Esophagus muscularis mucosa (tissue), 4 donors: ENCODE results near the gene ZNF578. TPM values are rescaled to one million over a fixed set of nuclear protein-coding genes. Genes with fewer than 3 reads are reported as not detected.

Source experiments
- DNase-seq: peaks from one replicate; pipeline ENCODE4 v3.0.0-alpha.2; 2017; ENCODE audit errors: extremely low spot score
- H3K27ac ChIP-seq, 4 donors: fragments of 200-600 bp; sonication (generic); replicated peaks in 1 of 4; 1 replicate in 3 of 4; 2 replicates in 1 of 4; pipeline ENCODE4 v1.5.1; 2016 to 2019; ENCODE audit warnings: mild to moderate bottlenecking in 1 of 4
- H3K27me3 ChIP-seq, 4 donors: fragments of 200-600 bp; sonication (generic); one replicate each; pipeline versions ENCODE4 v1.5.1 to v1.6.0; 2016 to 2019
- H3K36me3 ChIP-seq, 4 donors: fragments of 200-600 bp; sonication (generic); one replicate each; pipeline ENCODE4 v1.5.1; 2016 to 2019
- H3K4me1 ChIP-seq, 4 donors: fragments of 200-600 bp; sonication (generic); one replicate each; pipeline ENCODE4 v1.5.1; 2016 to 2019
- H3K4me3 ChIP-seq, 4 donors: fragments of 200-600 bp; sonication (generic); 1 replicate in 2 of 4; 2 replicates in 2 of 4; pipeline ENCODE4 v1.5.1; 2016 to 2019; ENCODE audit warnings: mild to moderate bottlenecking in 4 of 4, moderate library complexity in 1 of 4
- H3K9me3 ChIP-seq, 4 donors: fragments of 200-600 bp; sonication (generic); 1 replicate in 3 of 4; 2 replicates in 1 of 4; pipeline ENCODE4 v1.5.1; 2016 to 2019
- EP300 ChIP-seq: sonication (generic); formaldehyde crosslinking; IDR thresholded peaks from one replicate; pipeline ENCODE4 v1.6.1; 2017; ENCODE audit warnings: antibody characterized with exemption
- POLR2A ChIP-seq: fragments of 450-650 bp; IDR thresholded peaks from one replicate; pipeline ENCODE4 v1.6.1; 2017; ENCODE audit warnings: antibody characterized with exemption, moderate library complexity, mild to moderate bottlenecking, low read depth
- POLR2AphosphoS5 ChIP-seq, 2 donors: sonication (generic); formaldehyde crosslinking; IDR thresholded peaks; one replicate each; pipeline ENCODE4 v1.6.1; 2017; ENCODE audit warnings: antibody characterized with exemption in 2 of 2
- WGBS: methylation state at CpG from one replicate; pipeline ENCODE4 v1.1.5; 2018; 5-methylcytosine and 5-hydroxymethylcytosine counted together
- intact Hi-C: fragments of 100-400 bp; cut with DNase I; formaldehyde crosslinking; loops from one replicate; pipeline ENCODE4 v1.15.1; 2023
- total RNA-seq, 4 donors: library from RNA; depleted of rRNA; stranded (reverse); fragments of >200 nt; gene quantifications; one replicate each; pipeline versions ENCODE4 v1.1.0 to v1.2.1, GENCODE V29; 2016
- TF ChIP-seq, protein P1 (sequence below), 3 experiments: fragments of 200-600 bp in 2 of 3; fragments of 450-650 bp in 1 of 3; sonication (generic) in 2 of 3; IDR thresholded peaks; one replicate each; pipeline ENCODE4 v1.5.1; 2017 to 2019; ENCODE audit warnings: antibody characterized with exemption in 3 of 3, mild to moderate bottlenecking in 2 of 3, moderate library complexity in 1 of 3

The ZNF578 gene
- total RNA-seq, 4 donors from 2014 or later: 1.4 to 4.2 (median 3.2) TPM

DNA sequence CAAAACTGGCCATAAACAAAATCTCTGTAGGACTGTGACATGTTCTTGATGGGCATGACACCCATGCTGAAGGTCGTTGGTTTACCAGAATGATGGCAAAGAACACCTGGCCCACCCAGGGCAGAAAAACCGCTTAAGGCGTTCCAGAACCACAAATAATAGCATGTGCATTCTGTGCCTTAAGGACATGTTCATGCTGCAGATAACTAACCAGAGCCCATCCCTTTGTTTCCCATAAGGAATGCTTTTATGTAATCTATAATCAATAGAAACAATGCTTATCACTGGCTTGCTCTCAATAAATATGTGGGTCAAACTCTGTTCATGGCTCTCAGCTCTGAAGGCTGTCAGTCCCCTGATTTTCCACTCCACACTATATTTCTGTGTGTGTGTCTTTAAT is 11.2 kb upstream of the ZNF578 start:
- no peak for DNase-seq
- Histone ChIP-seq H3K27me3 (no peaks in the 10 kb centered on the region), H3K27ac (no peak overlapping the region), H3K4me3 (no peak overlapping the region), H3K9me3 (peaks cover 0 to 78% (median 64%) of the 10 kb centered on the region in 4 donors), H3K4me1 (no peaks in the 10 kb centered on the region), H3K36me3 (peaks cover 0 to 12% (median 5%) of the 10 kb centered on the region in 4 donors)
- 83% methylated on average over 3 of the region's 3 CpGs for WGBS
- TF ChIP-seq POLR2A: no peak
- no peak for TF ChIP-seq EP300
- TF ChIP-seq, protein P1, sequence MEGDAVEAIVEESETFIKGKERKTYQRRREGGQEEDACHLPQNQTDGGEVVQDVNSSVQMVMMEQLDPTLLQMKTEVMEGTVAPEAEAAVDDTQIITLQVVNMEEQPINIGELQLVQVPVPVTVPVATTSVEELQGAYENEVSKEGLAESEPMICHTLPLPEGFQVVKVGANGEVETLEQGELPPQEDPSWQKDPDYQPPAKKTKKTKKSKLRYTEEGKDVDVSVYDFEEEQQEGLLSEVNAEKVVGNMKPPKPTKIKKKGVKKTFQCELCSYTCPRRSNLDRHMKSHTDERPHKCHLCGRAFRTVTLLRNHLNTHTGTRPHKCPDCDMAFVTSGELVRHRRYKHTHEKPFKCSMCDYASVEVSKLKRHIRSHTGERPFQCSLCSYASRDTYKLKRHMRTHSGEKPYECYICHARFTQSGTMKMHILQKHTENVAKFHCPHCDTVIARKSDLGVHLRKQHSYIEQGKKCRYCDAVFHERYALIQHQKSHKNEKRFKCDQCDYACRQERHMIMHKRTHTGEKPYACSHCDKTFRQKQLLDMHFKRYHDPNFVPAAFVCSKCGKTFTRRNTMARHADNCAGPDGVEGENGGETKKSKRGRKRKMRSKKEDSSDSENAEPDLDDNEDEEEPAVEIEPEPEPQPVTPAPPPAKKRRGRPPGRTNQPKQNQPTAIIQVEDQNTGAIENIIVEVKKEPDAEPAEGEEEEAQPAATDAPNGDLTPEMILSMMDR (IDR thresholded peaks at IDR 0.05): no peak
- TF ChIP-seq POLR2AphosphoS5 (IDR thresholded peaks at IDR 0.05): no peak
- intact Hi-C loops: no loop called here

DNA sequence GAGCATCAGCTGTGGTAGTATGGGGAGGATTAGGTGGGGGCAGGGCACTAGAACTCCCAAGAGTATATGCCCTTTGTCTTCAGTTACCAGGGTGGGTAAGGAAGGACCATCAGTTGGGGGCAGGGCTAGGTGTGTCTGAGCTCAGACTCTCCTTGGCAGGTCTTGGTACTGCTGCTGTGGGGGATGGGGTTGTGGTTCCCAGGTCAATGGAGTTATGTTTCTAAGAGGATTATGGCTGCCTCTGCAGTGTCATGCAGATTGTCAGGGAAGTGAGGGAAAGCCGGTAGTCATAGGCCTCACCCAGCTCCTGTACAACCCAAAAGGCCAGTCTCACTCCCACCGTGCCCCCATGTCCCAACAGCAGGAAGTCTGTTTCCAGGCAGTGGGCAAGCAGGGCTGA is 8.8 kb upstream of the ZNF578 start:
- intact Hi-C loops: no loop called here
- no peak for DNase-seq
- WGBS: 45% methylated on average over 2 of the region's 2 CpGs
- H3K27ac ChIP-seq: no peak overlapping the region
- no peaks in the 10 kb centered on the region for H3K27me3 ChIP-seq
- no peak overlapping the region for H3K4me3 ChIP-seq
- TF ChIP-seq, protein P1 (IDR thresholded peaks at IDR 0.05): no peak
- TF ChIP-seq POLR2A (no peak), POLR2AphosphoS5 (IDR thresholded peaks at IDR 0.05) (no peak), EP300 (no peak)
- peaks cover 0 to 79% (median 61%) of the 10 kb centered on the region in 4 donors for H3K9me3 ChIP-seq
- H3K4me1 ChIP-seq: no peaks in the 10 kb centered on the region
- no peaks in the 10 kb centered on the region for H3K36me3 ChIP-seq

DNA sequence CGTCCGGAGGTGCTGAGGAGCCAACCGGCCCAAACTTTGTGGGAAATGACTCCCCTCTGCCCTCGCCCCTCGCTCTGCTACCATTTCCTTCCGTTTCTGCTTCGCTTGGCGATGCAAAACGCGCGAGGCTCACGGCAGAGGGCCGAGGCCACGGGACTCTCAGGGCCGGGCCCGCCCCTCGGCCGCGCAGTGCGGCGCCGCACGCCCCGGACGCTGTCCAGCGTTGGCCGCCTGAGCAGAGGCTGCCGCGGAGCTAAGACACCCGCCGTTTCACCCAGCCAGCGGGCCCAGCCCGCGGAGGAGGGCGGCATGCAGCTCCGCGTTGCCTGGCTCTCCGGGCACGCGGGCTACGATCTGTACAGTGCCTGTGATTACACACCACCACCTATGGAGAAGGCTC is 2.1 kb upstream of the ZNF578 start:
- H3K36me3 ChIP-seq: peaks cover 3 to 9% (median 6%) of the 10 kb centered on the region in 4 donors
- H3K27me3 ChIP-seq: peaks cover 0 to 8% (median 0%) of the 10 kb centered on the region in 4 donors
- no peak for TF ChIP-seq POLR2AphosphoS5 (IDR thresholded peaks at IDR 0.05)
- no peak for TF ChIP-seq EP300
- TF ChIP-seq, protein P1 (IDR thresholded peaks at IDR 0.05): no peak
- TF ChIP-seq POLR2A: no peak
- H3K27ac ChIP-seq: no peak overlapping the region
- H3K4me3 ChIP-seq: no peak overlapping the region
- intact Hi-C loops: no loop called here
- peaks cover 0 to 87% (median 71%) of the 10 kb centered on the region in 4 donors for H3K9me3 ChIP-seq
- WGBS: 20% methylated on average over 14 of the region's 41 CpGs
- H3K4me1 ChIP-seq: peaks cover 4 to 8% (median 7%) of the 10 kb centered on the region in 4 donors
- DNase-seq: no peak

DNA sequence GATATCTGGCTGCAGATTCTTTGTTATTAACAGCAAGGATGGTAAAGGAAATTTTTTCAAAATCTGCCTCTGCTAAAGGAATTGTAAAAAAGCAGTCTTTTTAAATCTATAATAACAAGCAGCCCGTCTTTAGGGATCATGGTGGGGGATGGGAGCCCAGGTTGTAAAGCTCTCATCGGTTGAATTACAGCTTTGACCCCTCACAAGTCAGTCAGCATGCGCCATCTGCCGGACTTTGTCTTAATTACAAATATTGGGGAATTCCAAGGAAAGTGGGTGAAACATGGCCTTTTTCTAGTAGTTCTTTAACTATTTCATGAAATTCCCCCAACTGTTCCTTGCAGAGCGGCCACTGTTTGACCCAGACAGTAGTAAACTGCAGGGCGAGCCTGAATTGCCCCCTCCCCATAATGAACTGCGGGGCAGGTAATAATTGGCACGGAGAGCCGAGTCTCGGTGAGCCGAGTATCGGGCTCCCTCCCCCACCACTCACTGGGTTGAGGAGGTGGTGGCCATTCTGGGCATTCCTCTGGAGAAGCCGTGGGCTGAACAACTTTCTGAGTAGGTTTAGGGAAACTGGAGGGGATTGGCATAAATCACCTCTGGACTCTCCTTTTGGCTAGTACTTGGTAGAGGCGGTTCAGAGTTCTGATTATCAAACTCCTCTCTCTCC is 11.6 kb downstream of the ZNF578 start:
- no peak overlapping the region for H3K27ac ChIP-seq
- H3K36me3 ChIP-seq: peaks cover 5 to 39% (median 16%) of the 10 kb centered on the region in 4 donors
- H3K9me3 ChIP-seq: peaks cover 0 to 100% (median 89%) of the 10 kb centered on the region in 4 donors
- 89% methylated on average over 14 of the region's 14 CpGs for WGBS
- H3K4me1 ChIP-seq: no peaks in the 10 kb centered on the region
- DNase-seq: no peak
- TF ChIP-seq POLR2A: no peak
- TF ChIP-seq, protein P1 (IDR thresholded peaks at IDR 0.05): no peak
- TF ChIP-seq EP300: no peak
- TF ChIP-seq POLR2AphosphoS5 (IDR thresholded peaks at IDR 0.05): no peak
- intact Hi-C loops: no loop called here
- no peaks in the 10 kb centered on the region for H3K27me3 ChIP-seq
- H3K4me3 ChIP-seq: no peak overlapping the region
